Thymus (tissue), 11 donors: Measurements from ENCODE around the gene FMN1. TPM values are rescaled to one million over a fixed set of nuclear protein-coding genes. Genes with fewer than 3 reads are reported as not detected.

Experiments used
- DNase-seq, 9 donors: peaks; one replicate each; pipeline ENCODE4 v3.0.0-alpha.2; 2013; ENCODE audit warnings: low spot score in 9 of 9, low read depth in 6 of 9, missing footprints in 1 of 9
- H3K27ac ChIP-seq, 2 donors: one replicate each; pipeline ENCODE4 v1.5.1; 2013; ENCODE audit warnings: control low read depth in 1 of 2, low read depth in 1 of 2, low read length in 1 of 2, mild to moderate bottlenecking in 1 of 2, moderate library complexity in 1 of 2
- H3K27me3 ChIP-seq, 2 donors: one replicate each; pipeline ENCODE4 v1.5.1; 2013; ENCODE audit warnings: low read length in 1 of 2; ENCODE audit not compliant: control insufficient read depth in 2 of 2, insufficient read depth in 1 of 2
- H3K36me3 ChIP-seq, 2 donors: one replicate each; pipeline ENCODE4 v1.5.1; 2013; ENCODE audit warnings: low read length in 1 of 2, mild to moderate bottlenecking in 1 of 2, moderate library complexity in 1 of 2; ENCODE audit not compliant: control insufficient read depth in 2 of 2, insufficient read depth in 2 of 2
- H3K4me1 ChIP-seq, 2 donors: one replicate each; pipeline ENCODE4 v1.5.1; 2013; ENCODE audit warnings: low read length in 2 of 2; ENCODE audit not compliant: control insufficient read depth in 2 of 2, insufficient read depth in 2 of 2
- H3K4me3 ChIP-seq, 2 donors: one replicate each; pipeline ENCODE4 v1.5.1; 2013; ENCODE audit warnings: low read length in 2 of 2, control low read depth in 1 of 2, mild to moderate bottlenecking in 1 of 2
- H3K9me3 ChIP-seq, 2 donors: one replicate each; pipeline ENCODE4 v1.5.1; 2013; ENCODE audit warnings: low read length in 1 of 2, mild to moderate bottlenecking in 1 of 2; ENCODE audit not compliant: control insufficient read depth in 2 of 2, insufficient read depth in 1 of 2
- WGBS: extraction: QIAGEN DNeasy Blood & Tissue Kit; methylation state at CpG from one replicate; pipeline ENCODE4 v1.1.7; 2013; 5-methylcytosine and 5-hydroxymethylcytosine counted together
- polyA plus RNA-seq: library from polyadenylated mRNA; stranded (reverse); fragments of 200-250 nt; gene quantifications from one replicate; pipeline ENCODE4 v1.2.3, GENCODE V29; 2013
- total RNA-seq: library from RNA; stranded (reverse); fragments of 120-200 nt; gene quantifications from one replicate; pipeline ENCODE4 v1.2.4, GENCODE V29; 2013
- donor health status: healthy.

Gene FMN1
- total and polyA plus RNA-seq, 2 donors = 2.6 to 24.8 TPM

DNA sequence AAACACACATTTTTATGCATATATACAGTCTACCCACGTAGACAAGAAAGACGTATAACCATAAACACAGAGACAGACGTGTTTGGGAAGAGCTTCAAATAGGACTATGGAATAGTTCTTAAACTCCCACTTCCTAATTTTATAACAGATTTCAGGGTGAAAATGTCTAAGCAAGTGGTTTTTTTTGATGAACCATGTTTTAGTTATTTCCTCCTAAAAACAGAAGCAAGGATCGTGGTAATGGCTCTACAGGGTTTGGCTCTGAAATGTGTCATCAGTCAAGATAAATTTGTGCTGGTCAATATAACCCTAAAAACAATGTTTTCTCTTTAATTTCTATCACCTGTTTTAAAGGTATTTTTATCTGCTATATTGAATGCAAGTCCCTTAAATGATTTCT, 58.2 kb downstream of the FMN1 start:
- WGBS = 36% methylated on average over 4 of the region's 4 CpGs
- Histone ChIP-seq H3K36me3 (no peaks in the 10 kb centered on the region), H3K4me1 (peaks cover 14 to 16% of the 10 kb centered on the region in 2 donors), H3K4me3 (no peak overlapping the region), H3K27ac (no peak overlapping the region), H3K9me3 (no peaks in the 10 kb centered on the region), H3K27me3 (no peaks in the 10 kb centered on the region)
- DNase-seq = no peak

- WGBS = 91% methylated on average over 5 of the region's 5 CpGs
- Histone ChIP-seq H3K9me3 (no peaks in the 10 kb centered on the region), H3K27ac (no peak overlapping the region), H3K4me3 (no peak overlapping the region), H3K4me1 (peaks cover 15 to 20% of the 10 kb centered on the region in 2 donors), H3K36me3 (no peaks in the 10 kb centered on the region), H3K27me3 (no peaks in the 10 kb centered on the region)
- DNase-seq = no peak
These were observed 59.1 kb downstream of the FMN1 start for GRCh38 chr15:33135355-33135781.

DNA sequence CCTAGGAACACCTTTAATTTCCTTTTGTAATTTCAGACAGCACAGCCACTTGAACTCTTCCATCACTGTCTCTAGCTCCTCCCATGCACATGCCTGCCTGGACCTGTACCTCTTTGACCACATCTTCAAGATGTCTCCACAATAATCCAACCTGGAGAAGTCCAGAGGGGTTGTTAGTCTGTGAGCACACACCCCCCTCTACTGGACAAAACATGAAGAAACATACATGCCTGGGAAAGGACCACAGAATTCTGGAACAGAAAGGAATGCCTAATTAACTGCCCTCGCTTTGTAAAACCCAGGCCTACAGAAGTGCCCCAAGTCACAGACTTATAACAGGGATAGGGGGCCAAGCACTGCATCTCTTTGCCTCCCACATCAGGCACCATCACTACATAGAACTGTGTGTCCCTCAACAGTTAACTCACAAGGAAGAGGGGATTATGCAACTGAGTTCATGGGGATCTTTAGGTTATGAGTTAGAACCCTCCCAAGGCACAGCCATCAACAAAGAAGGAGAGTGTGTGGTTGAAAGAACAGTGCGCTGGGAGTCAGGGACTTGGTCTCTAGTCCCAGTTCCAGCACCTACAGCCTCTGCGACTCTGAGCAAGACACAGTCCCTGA, 61.7 kb downstream of the FMN1 start:
- Histone ChIP-seq H3K27me3 (no peaks in the 10 kb centered on the region), H3K36me3 (no peaks in the 10 kb centered on the region), H3K4me3 (no peak overlapping the region), H3K4me1 (peaks cover 15 to 24% of the 10 kb centered on the region in 2 donors), H3K9me3 (peaks cover 0 to 5% of the 10 kb centered on the region in 2 donors), H3K27ac (no peak overlapping the region)
- WGBS = 91% methylated on average over 3 of the region's 3 CpGs
- DNase-seq = peak in 6 of 9 donors; percentile 22 to 69 (median 39)

GRCh38 chr15:33132233-33132580, 62.3 kb downstream of the FMN1 start:
- Histone ChIP-seq H3K9me3 (peaks cover 0 to 5% of the 10 kb centered on the region in 2 donors), H3K4me3 (no peak overlapping the region), H3K36me3 (no peaks in the 10 kb centered on the region), H3K27ac (peak overlapping the region in 1 of 2 donors; percentile 22), H3K27me3 (no peaks in the 10 kb centered on the region), H3K4me1 (peaks cover 18 to 29% of the 10 kb centered on the region in 2 donors)
- WGBS = 62% methylated on average over 3 of the region's 3 CpGs
- peak in 1 of 9 donors; percentile 38 for DNase-seq

- Histone ChIP-seq H3K27ac (peak overlapping the region in 1 of 2 donors; percentile 22), H3K9me3 (peaks cover 0 to 5% of the 10 kb centered on the region in 2 donors), H3K36me3 (no peaks in the 10 kb centered on the region), H3K27me3 (no peaks in the 10 kb centered on the region), H3K4me3 (no peak overlapping the region), H3K4me1 (peaks cover 23 to 34% of the 10 kb centered on the region in 2 donors)
- DNase-seq = no peak
- WGBS = 82% methylated on average over 4 of the region's 4 CpGs
These were observed 62.8 kb downstream of the FMN1 start for GRCh38 chr15:33131552-33132232.

DNA sequence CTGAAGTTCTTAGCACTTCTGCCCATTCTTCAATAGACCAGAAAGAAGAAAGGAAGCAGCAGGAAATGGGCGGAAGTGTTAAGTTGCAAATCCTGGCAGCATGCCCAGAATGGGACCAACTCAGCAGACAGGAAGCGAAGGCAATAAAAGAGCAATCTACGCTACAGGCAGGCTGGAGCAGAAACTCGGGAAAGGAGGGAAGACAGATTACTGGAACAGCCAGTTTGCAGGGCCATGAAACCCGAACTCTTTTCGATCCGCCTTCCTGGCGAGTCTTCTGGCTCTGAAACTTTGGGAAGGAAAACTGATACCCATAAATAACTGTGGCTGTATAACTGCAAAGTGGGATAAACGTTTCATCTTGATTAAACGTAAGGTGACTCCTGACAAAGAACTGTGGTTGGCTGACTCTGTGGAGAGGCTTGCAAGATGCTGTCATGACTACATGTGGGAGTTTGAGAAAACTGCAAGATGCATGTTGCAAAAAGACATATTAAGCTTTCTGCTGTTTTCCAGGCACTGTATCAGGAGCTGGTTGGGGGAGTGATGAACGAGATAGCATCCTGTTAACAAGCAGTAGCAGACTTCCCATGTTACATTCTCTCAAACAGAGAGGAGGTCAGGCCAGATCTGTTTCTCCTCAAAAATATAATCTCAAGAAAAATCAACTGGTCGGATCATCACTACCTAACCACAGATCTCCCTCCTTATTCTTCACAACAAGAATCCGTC, 67.8 kb downstream of the FMN1 start:
- Histone ChIP-seq H3K9me3 (peaks cover 0 to 5% of the 10 kb centered on the region in 2 donors), H3K36me3 (no peaks in the 10 kb centered on the region), H3K27me3 (no peaks in the 10 kb centered on the region), H3K4me1 (peaks cover 24 to 45% of the 10 kb centered on the region in 2 donors), H3K4me3 (peak overlapping the region in 1 of 2 donors; percentile 31), H3K27ac (peak overlapping the region; percentile 74 to 99)
- WGBS = 30% methylated on average over 13 of the region's 13 CpGs
- peak in 8 of 9 donors; percentile 40 to 82 (median 60) for DNase-seq

GRCh38 chr15:33125894-33126537, 68.5 kb downstream of the FMN1 start:
- Histone ChIP-seq H3K27ac (peak overlapping the region; percentile 92 to 99), H3K4me1 (peaks cover 19 to 41% of the 10 kb centered on the region in 2 donors), H3K4me3 (peak overlapping the region; percentile 5 to 31), H3K9me3 (peaks cover 0 to 5% of the 10 kb centered on the region in 2 donors), H3K36me3 (no peaks in the 10 kb centered on the region), H3K27me3 (no peaks in the 10 kb centered on the region)
- peak; percentile 43 to 88 (median 69) for DNase-seq
- 42% methylated on average over 7 of the region's 7 CpGs for WGBS

DNA sequence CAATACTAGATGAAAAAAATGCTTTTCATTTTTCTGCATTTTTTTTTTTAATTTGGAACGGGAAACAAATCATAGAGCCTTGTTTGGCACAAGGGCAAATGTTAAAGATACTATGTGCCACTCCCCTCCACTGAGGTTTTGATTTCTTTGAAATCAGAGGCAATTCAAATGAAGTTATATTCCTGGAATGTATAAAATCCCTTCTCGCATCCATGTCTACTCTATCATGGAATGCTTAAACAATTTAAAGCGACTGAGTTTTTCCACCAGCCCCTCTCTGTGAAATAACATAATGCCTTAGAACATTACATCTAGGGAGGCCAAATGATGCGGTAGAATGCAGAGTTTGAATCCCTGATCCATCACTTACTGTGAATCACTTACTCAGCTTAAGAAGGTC, 69.7 kb downstream of the FMN1 start:
- Histone ChIP-seq H3K27me3 (no peaks in the 10 kb centered on the region), H3K4me1 (peaks cover 19 to 38% of the 10 kb centered on the region in 2 donors), H3K4me3 (no peak overlapping the region), H3K27ac (peak overlapping the region in 1 of 2 donors; percentile 99), H3K36me3 (no peaks in the 10 kb centered on the region), H3K9me3 (peaks cover 0 to 5% of the 10 kb centered on the region in 2 donors)
- DNase-seq = no peak
- WGBS = 72% methylated on average over 4 of the region's 4 CpGs
